Measurements from ENCODE around the gene SERGEF. TPM values are rescaled to one million over a fixed set of nuclear protein-coding genes. Genes with fewer than 3 reads are reported as not detected.

Gene SERGEF
- total RNA-seq, 5 donors from 2014 or later (not counting 1 experiment from before 2014, with no cell fraction given): 45.9 to 59.1 (median 55.9) TPM

GRCh38 chr11:17752144-17752543 lies 260.7 kb downstream of the SERGEF start:
- ChIA-PET POLR2A (no interaction called here), CTCF (no interaction called here)
- no peaks in the 10 kb centered on the region for H3K4me1 ChIP-seq (ENCODE audit: control insufficient read depth in 1 of 2, extremely low read depth in 1 of 2, insufficient read depth in 2 of 2, low read length in 2 of 2)
- DNase-seq (no peak), ATAC-seq (replicated peaks in 1 of 4) (no peak)
- H3K27ac ChIP-seq (ENCODE audit: low read length): no peak overlapping the region
- H3K36me3 Mint-ChIP-seq: no peaks in the 10 kb centered on the region
- H3K9me3 ChIP-seq: no peaks in the 10 kb centered on the region
- H3K27me3 ChIP-seq (replicated peaks in 1 of 2; ENCODE audit: control insufficient read depth in 2 of 2, extremely low read depth in 1 of 2, insufficient read depth in 2 of 2, low read length in 1 of 2): peaks cover 0 to 39% of the 10 kb centered on the region in 2 experiments
- H3K4me3 Mint-ChIP-seq: no peak overlapping the region
- no peak overlapping the region for H3K4me3 ChIP-seq (ENCODE audit: control insufficient read depth in 1 of 2, extremely low read depth in 1 of 2, low read length in 1 of 2)
- no peaks in the 10 kb centered on the region for H3K9me3 Mint-ChIP-seq
- no peaks in the 10 kb centered on the region for H3K4me1 Mint-ChIP-seq
- 62% methylated on average over 5 of the region's 7 CpGs for WGBS (ENCODE audit: insufficient coverage)
- no peak overlapping the region for H3K27ac Mint-ChIP-seq
- peaks cover 14 to 30% of the 10 kb centered on the region in 2 donors for H3K27me3 Mint-ChIP-seq
- no peaks in the 10 kb centered on the region for H3K36me3 ChIP-seq (ENCODE audit: control insufficient read depth in 2 of 2, extremely low read depth in 1 of 2, insufficient read depth in 1 of 2, low read length in 1 of 2)

- H3K4me1 ChIP-seq (ENCODE audit: control insufficient read depth in 1 of 2, extremely low read depth in 1 of 2, insufficient read depth in 2 of 2, low read length in 2 of 2): no peaks in the 10 kb centered on the region
- Mint-ChIP-seq H3K27ac (no peak overlapping the region), H3K4me1 (no peaks in the 10 kb centered on the region), H3K27me3 (peaks cover 18 to 35% of the 10 kb centered on the region in 2 donors), H3K36me3 (no peaks in the 10 kb centered on the region), H3K4me3 (no peak overlapping the region), H3K9me3 (no peaks in the 10 kb centered on the region)
- DNase-seq (no peak), ATAC-seq (replicated peaks in 1 of 4) (no peak)
- H3K27me3 ChIP-seq (replicated peaks in 1 of 2; ENCODE audit: control insufficient read depth in 2 of 2, extremely low read depth in 1 of 2, insufficient read depth in 2 of 2, low read length in 1 of 2): peaks cover 0 to 42% of the 10 kb centered on the region in 2 experiments
- H3K27ac ChIP-seq (ENCODE audit: low read length): no peak overlapping the region
- ChIA-PET POLR2A (no interaction called here), CTCF (no interaction called here)
- H3K4me3 ChIP-seq (ENCODE audit: control insufficient read depth in 1 of 2, extremely low read depth in 1 of 2, low read length in 1 of 2): no peak overlapping the region
- WGBS (ENCODE audit: insufficient coverage): 40% methylated on average over 2 of the region's 2 CpGs
- no peaks in the 10 kb centered on the region for H3K9me3 ChIP-seq
- no peaks in the 10 kb centered on the region for H3K36me3 ChIP-seq (ENCODE audit: control insufficient read depth in 2 of 2, extremely low read depth in 1 of 2, insufficient read depth in 1 of 2, low read length in 1 of 2)
Measured at GRCh38 chr11:17751558-17751957, 261.3 kb downstream of the SERGEF start.

- H3K27ac Mint-ChIP-seq: no peak overlapping the region
- Histone ChIP-seq H3K27ac (ENCODE audit: low read length) (no peak overlapping the region), H3K27me3 (replicated peaks in 1 of 2; ENCODE audit: control insufficient read depth in 2 of 2, extremely low read depth in 1 of 2, insufficient read depth in 2 of 2, low read length in 1 of 2) (peaks cover 0 to 44% of the 10 kb centered on the region in 2 experiments), H3K36me3 (ENCODE audit: control insufficient read depth in 2 of 2, extremely low read depth in 1 of 2, insufficient read depth in 1 of 2, low read length in 1 of 2) (no peaks in the 10 kb centered on the region), H3K9me3 (no peaks in the 10 kb centered on the region), H3K4me1 (ENCODE audit: control insufficient read depth in 1 of 2, extremely low read depth in 1 of 2, insufficient read depth in 2 of 2, low read length in 2 of 2) (no peaks in the 10 kb centered on the region), H3K4me3 (ENCODE audit: control insufficient read depth in 1 of 2, extremely low read depth in 1 of 2, low read length in 1 of 2) (no peak overlapping the region)
- ChIA-PET POLR2A (no interaction called here), CTCF (no interaction called here)
- WGBS (ENCODE audit: insufficient coverage): no CpG with 5 or more reads among the region's 2 CpGs
- no peaks in the 10 kb centered on the region for H3K9me3 Mint-ChIP-seq
- H3K27me3 Mint-ChIP-seq: peaks cover 23 to 41% of the 10 kb centered on the region in 2 donors
- H3K36me3 Mint-ChIP-seq: no peaks in the 10 kb centered on the region
- no peak overlapping the region for H3K4me3 Mint-ChIP-seq
- ATAC-seq (replicated peaks in 1 of 4): no peak
- DNase-seq: no peak
- H3K4me1 Mint-ChIP-seq: no peaks in the 10 kb centered on the region
Measured at GRCh38 chr11:17750801-17751165, 262.1 kb downstream of the SERGEF start.

- no peak for DNase-seq
- peaks cover 26 to 40% of the 10 kb centered on the region in 2 donors for H3K27me3 Mint-ChIP-seq
- Histone ChIP-seq H3K27ac (ENCODE audit: low read length) (no peak overlapping the region), H3K4me1 (ENCODE audit: control insufficient read depth in 1 of 2, extremely low read depth in 1 of 2, insufficient read depth in 2 of 2, low read length in 2 of 2) (no peaks in the 10 kb centered on the region), H3K36me3 (ENCODE audit: control insufficient read depth in 2 of 2, extremely low read depth in 1 of 2, insufficient read depth in 1 of 2, low read length in 1 of 2) (no peaks in the 10 kb centered on the region), H3K4me3 (ENCODE audit: control insufficient read depth in 1 of 2, extremely low read depth in 1 of 2, low read length in 1 of 2) (no peak overlapping the region), H3K9me3 (no peaks in the 10 kb centered on the region), H3K27me3 (replicated peaks in 1 of 2; ENCODE audit: control insufficient read depth in 2 of 2, extremely low read depth in 1 of 2, insufficient read depth in 2 of 2, low read length in 1 of 2) (peaks cover 0 to 43% of the 10 kb centered on the region in 2 experiments)
- CTCF ChIA-PET: no interaction called here
- no peak for ATAC-seq (replicated peaks in 1 of 4)
- no peaks in the 10 kb centered on the region for H3K4me1 Mint-ChIP-seq
- no peak overlapping the region for H3K4me3 Mint-ChIP-seq
- H3K27ac Mint-ChIP-seq: no peak overlapping the region
- WGBS (ENCODE audit: insufficient coverage): 47% methylated on average over 10 of the region's 13 CpGs
- no peaks in the 10 kb centered on the region for H3K9me3 Mint-ChIP-seq
- POLR2A ChIA-PET: no interaction called here
- H3K36me3 Mint-ChIP-seq: no peaks in the 10 kb centered on the region
Measured at GRCh38 chr11:17750013-17750800, 262.6 kb downstream of the SERGEF start.

- no peaks in the 10 kb centered on the region for H3K9me3 Mint-ChIP-seq
Measured at GRCh38 chr11:17748761-17749721, 263.8 kb downstream of the SERGEF start.

GRCh38 chr11:17748044-17748443 lies 264.8 kb downstream of the SERGEF start:
- POLR2A ChIA-PET: no interaction called here
- H3K27ac ChIP-seq (ENCODE audit: low read length): no peak overlapping the region
- 78% methylated on average over 6 of the region's 8 CpGs for WGBS (ENCODE audit: insufficient coverage)

More at GRCh38 chr11:17748761-17749721, 263.8 kb downstream of the SERGEF start:
- Mint-ChIP-seq H3K27ac (no peak overlapping the region), H3K36me3 (no peaks in the 10 kb centered on the region), H3K27me3 (peaks cover 26 to 35% of the 10 kb centered on the region in 2 donors), H3K4me1 (no peaks in the 10 kb centered on the region), H3K4me3 (no peak overlapping the region)
- ChIA-PET CTCF (no interaction called here), POLR2A (no interaction called here)
- Histone ChIP-seq H3K4me3 (ENCODE audit: control insufficient read depth in 1 of 2, extremely low read depth in 1 of 2, low read length in 1 of 2) (no peak overlapping the region), H3K36me3 (ENCODE audit: control insufficient read depth in 2 of 2, extremely low read depth in 1 of 2, insufficient read depth in 1 of 2, low read length in 1 of 2) (no peaks in the 10 kb centered on the region), H3K27me3 (replicated peaks in 1 of 2; ENCODE audit: control insufficient read depth in 2 of 2, extremely low read depth in 1 of 2, insufficient read depth in 2 of 2, low read length in 1 of 2) (peaks cover 0 to 45% of the 10 kb centered on the region in 2 experiments), H3K27ac (ENCODE audit: low read length) (no peak overlapping the region), H3K4me1 (ENCODE audit: control insufficient read depth in 1 of 2, extremely low read depth in 1 of 2, insufficient read depth in 2 of 2, low read length in 2 of 2) (no peaks in the 10 kb centered on the region), H3K9me3 (no peaks in the 10 kb centered on the region)
- 59% methylated on average over 13 of the region's 19 CpGs for WGBS (ENCODE audit: insufficient coverage)
- ATAC-seq (replicated peaks in 1 of 4) (peak in 1 of 4 experiments; percentile 15), DNase-seq (no peak)

More at GRCh38 chr11:17748044-17748443, 264.8 kb downstream of the SERGEF start:
- ATAC-seq (replicated peaks in 1 of 4): no peak
- no peak for DNase-seq
- CTCF ChIA-PET: no interaction called here
- H3K4me3 ChIP-seq (ENCODE audit: control insufficient read depth in 1 of 2, extremely low read depth in 1 of 2, low read length in 1 of 2): no peak overlapping the region
- H3K4me1 Mint-ChIP-seq: no peaks in the 10 kb centered on the region
- no peaks in the 10 kb centered on the region for H3K36me3 ChIP-seq (ENCODE audit: control insufficient read depth in 2 of 2, extremely low read depth in 1 of 2, insufficient read depth in 1 of 2, low read length in 1 of 2)
- H3K27me3 ChIP-seq (replicated peaks in 1 of 2; ENCODE audit: control insufficient read depth in 2 of 2, extremely low read depth in 1 of 2, insufficient read depth in 2 of 2, low read length in 1 of 2): peaks cover 0 to 48% of the 10 kb centered on the region in 2 experiments
- H3K27ac Mint-ChIP-seq: no peak overlapping the region
- H3K9me3 Mint-ChIP-seq: no peaks in the 10 kb centered on the region
- no peaks in the 10 kb centered on the region for H3K4me1 ChIP-seq (ENCODE audit: control insufficient read depth in 1 of 2, extremely low read depth in 1 of 2, insufficient read depth in 2 of 2, low read length in 2 of 2)
- no peak overlapping the region for H3K4me3 Mint-ChIP-seq
- no peaks in the 10 kb centered on the region for H3K9me3 ChIP-seq
- peaks cover 26 to 35% of the 10 kb centered on the region in 2 donors for H3K27me3 Mint-ChIP-seq
- H3K36me3 Mint-ChIP-seq: no peaks in the 10 kb centered on the region

All from T-cell (primary cell).